Lower lobe of right lung (tissue), 2 donors: ENCODE measurements around the gene TFAP2D. TPM values are rescaled to one million over a fixed set of nuclear protein-coding genes. Genes with fewer than 3 reads are reported as not detected.

Experiments
- ATAC-seq, 2 donors: fragments of 200-7000 bp; cut with Tn5 transposase; one replicate each; pipeline ENCODE4 v1.9.1; 2020 to 2022; ENCODE audit warnings: mild to moderate bottlenecking in 2 of 2, moderate library complexity in 2 of 2
- DNase-seq: peaks from one replicate; pipeline ENCODE4 v3.0.0-alpha.2; 2020
- H3K27ac ChIP-seq: fragments of 200-600 bp; one replicate; pipeline ENCODE4 v1.8.0; 2022
- H3K27me3 ChIP-seq: fragments of 200-600 bp; one replicate; pipeline ENCODE4 v1.8.0; 2022; ENCODE audit warnings: low read depth
- H3K36me3 ChIP-seq: fragments of 200-600 bp; one replicate; pipeline ENCODE4 v1.8.0; 2022; ENCODE audit warnings: mild to moderate bottlenecking
- H3K4me1 ChIP-seq: fragments of 200-600 bp; one replicate; pipeline ENCODE4 v1.8.0; 2022
- H3K4me3 ChIP-seq: fragments of 200-600 bp; one replicate; pipeline ENCODE4 v1.8.0; 2022; ENCODE audit warnings: mild to moderate bottlenecking
- H3K9me3 ChIP-seq: fragments of 200-600 bp; one replicate; pipeline ENCODE4 v1.8.0; 2022
- intact Hi-C: fragments of 100-400 bp; cut with DNase I; formaldehyde crosslinking; loops from one replicate; pipeline ENCODE4 v1.11.0; 2022
- total RNA-seq: library from RNA; stranded (reverse); fragmentation: NEBNext Ultra II Directional; extraction: Animal tissue kit (Norgen Biotek cat#: 25700); gene quantifications from one replicate; pipeline ENCODE4 v1.2.1, GENCODE V29; 2021
- TF ChIP-seq, protein P1 (sequence below): fragments of 200-600 bp; IDR thresholded peaks from one replicate; pipeline ENCODE4 v1.8.0; 2022; ENCODE audit warnings: antibody characterized with exemption, mild to moderate bottlenecking
- donor health status: DM: no; HTN: yes; CAD: no; lungs with severe emphysema.

Gene TFAP2D
- total RNA-seq, 1 donor from 2014 or later, result not detected

DNA sequence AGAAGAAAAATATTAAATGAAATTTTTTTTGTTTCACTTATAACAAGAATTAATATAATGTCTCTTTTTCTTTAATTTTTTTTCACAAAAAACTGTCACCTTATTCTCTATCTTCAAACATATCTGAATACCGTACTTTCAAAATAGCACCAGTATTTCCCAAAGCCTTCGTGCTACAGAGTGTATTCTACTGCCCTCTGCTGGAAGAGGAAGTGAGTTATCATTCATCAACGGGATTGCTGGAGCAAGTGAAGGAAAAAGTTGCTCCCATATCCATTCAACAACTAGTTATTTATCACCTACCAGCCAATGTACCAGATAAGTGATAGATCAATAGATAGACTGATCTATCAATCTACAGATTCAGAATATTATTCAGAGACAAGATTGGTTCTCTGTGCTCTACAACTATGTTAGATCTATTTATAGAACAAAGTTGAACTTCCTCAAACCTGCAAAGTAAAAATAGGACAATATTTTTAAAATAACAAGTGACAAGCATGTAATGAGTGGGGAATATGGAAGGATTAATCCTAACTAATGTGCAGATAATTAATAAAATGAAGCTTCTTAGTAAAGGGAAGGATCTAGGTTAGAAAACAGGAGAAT, 78.7 kb downstream of the TFAP2D start:
- no peak overlapping the region for H3K4me3 ChIP-seq
- ATAC-seq (peak in 1 of 2 donors; percentile 76), DNase-seq (no peak)
- intact Hi-C loops, result no loop called here
- TF ChIP-seq, protein P1, sequence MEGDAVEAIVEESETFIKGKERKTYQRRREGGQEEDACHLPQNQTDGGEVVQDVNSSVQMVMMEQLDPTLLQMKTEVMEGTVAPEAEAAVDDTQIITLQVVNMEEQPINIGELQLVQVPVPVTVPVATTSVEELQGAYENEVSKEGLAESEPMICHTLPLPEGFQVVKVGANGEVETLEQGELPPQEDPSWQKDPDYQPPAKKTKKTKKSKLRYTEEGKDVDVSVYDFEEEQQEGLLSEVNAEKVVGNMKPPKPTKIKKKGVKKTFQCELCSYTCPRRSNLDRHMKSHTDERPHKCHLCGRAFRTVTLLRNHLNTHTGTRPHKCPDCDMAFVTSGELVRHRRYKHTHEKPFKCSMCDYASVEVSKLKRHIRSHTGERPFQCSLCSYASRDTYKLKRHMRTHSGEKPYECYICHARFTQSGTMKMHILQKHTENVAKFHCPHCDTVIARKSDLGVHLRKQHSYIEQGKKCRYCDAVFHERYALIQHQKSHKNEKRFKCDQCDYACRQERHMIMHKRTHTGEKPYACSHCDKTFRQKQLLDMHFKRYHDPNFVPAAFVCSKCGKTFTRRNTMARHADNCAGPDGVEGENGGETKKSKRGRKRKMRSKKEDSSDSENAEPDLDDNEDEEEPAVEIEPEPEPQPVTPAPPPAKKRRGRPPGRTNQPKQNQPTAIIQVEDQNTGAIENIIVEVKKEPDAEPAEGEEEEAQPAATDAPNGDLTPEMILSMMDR, result peak; percentile 67
- H3K4me1 ChIP-seq, result no peaks in the 10 kb centered on the region
- no peaks in the 10 kb centered on the region for H3K9me3 ChIP-seq
- no peaks in the 10 kb centered on the region for H3K36me3 ChIP-seq
- H3K27ac ChIP-seq, result no peak overlapping the region
- H3K27me3 ChIP-seq, result no peaks in the 10 kb centered on the region

DNA sequence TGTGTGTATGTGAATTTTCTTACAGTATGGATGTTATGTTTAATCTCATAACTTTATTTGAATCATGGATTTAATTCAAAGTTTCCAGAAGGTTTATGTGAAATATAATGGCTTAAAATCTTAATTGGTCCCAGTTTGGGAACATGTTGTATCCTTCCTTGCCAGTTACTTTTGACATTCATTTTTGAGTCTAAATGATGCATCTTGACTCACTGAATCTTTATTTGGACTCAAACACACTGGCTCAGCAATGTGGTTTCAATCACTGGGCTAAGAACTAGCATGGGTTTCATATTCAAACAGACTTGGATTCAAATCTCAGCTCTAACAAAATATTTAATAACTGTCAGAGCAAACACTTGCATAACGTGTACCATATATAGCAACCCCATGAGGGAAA, 79.4 kb downstream of the TFAP2D start:
- H3K36me3 ChIP-seq, result no peaks in the 10 kb centered on the region
- H3K27me3 ChIP-seq, result no peaks in the 10 kb centered on the region
- no peaks in the 10 kb centered on the region for H3K9me3 ChIP-seq
- intact Hi-C loops, result no loop called here
- H3K4me3 ChIP-seq, result no peak overlapping the region
- H3K4me1 ChIP-seq, result no peaks in the 10 kb centered on the region
- H3K27ac ChIP-seq, result no peak overlapping the region
- DNase-seq (no peak), ATAC-seq (no peak)
- TF ChIP-seq, protein P1, result no peak

DNA sequence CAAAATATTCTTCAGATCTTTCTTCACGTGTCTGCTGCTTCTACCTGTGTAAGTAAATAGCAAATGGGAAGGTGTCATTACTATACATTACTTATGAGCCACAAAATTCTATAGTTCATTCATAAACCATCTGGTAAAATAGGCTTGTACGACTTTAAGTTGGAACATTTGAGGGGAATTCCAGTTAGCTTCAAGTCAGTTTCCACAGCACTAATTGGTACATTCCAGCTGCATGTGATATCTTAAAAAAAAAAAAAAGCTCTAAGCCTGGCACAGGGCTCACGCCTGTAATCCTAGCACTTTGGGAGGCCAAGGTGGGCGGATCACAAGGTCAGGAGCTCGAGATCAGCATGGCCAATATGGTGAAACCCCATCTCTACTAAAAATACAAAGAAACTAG, 82.2 kb downstream of the TFAP2D start:
- no peak for ATAC-seq
- no peaks in the 10 kb centered on the region for H3K27me3 ChIP-seq
- H3K9me3 ChIP-seq, result no peaks in the 10 kb centered on the region
- TF ChIP-seq, protein P1, result no peak
- H3K4me1 ChIP-seq, result no peaks in the 10 kb centered on the region
- intact Hi-C loops, result no loop called here
- H3K27ac ChIP-seq, result no peak overlapping the region
- no peak for DNase-seq
- H3K4me3 ChIP-seq, result no peak overlapping the region
- H3K36me3 ChIP-seq, result no peaks in the 10 kb centered on the region

DNA sequence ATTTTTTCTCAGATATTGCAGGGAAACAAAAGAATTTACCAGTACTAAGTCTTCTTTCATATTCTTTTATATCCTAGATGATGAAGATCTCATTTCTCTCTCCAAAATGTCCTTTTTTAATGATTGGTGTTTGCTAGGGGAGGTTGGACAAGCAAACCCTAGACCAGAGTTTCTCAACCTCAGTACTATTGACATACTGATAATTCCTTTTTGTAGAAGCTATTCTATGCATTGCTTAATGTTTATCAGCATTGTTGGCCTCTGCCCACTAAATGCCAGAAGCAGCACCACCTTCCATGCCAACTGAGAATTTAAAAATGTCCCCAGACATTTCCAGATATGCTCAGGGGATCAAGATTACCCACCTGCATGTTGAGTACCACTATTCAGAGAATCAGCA, 91.0 kb downstream of the TFAP2D start:
- H3K4me1 ChIP-seq, result no peaks in the 10 kb centered on the region
- H3K27ac ChIP-seq, result no peak overlapping the region
- H3K4me3 ChIP-seq, result no peak overlapping the region
- DNase-seq (no peak), ATAC-seq (no peak)
- TF ChIP-seq, protein P1, result no peak
- intact Hi-C loops, result no loop called here
- H3K27me3 ChIP-seq, result no peaks in the 10 kb centered on the region
- H3K36me3 ChIP-seq, result no peaks in the 10 kb centered on the region
- H3K9me3 ChIP-seq, result no peaks in the 10 kb centered on the region

DNA sequence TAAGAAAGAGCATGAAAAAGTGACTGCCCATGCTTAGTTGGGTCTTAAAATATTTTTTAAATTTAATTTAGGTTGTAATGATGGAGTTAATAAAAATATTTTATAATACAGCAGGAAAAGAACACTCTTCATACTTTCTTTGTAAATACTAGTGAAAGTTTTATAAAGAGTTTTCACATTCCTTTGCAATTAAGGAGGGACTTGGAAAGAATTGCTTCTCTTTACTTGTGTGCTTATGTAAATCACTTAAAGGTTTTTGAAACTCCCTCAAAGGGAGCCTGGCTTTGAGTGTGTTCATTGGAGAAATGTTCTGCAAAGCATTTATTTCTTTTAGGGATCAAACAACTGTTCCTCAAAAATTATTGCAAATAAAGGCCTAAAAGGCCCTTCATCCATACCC, 93.7 kb downstream of the TFAP2D start:
- H3K27ac ChIP-seq, result no peak overlapping the region
- ATAC-seq, result peak in 1 of 2 donors; percentile 88
- no peaks in the 10 kb centered on the region for H3K27me3 ChIP-seq
- no peaks in the 10 kb centered on the region for H3K9me3 ChIP-seq
- H3K36me3 ChIP-seq, result no peaks in the 10 kb centered on the region
- DNase-seq, result no peak
- no peak overlapping the region for H3K4me3 ChIP-seq
- H3K4me1 ChIP-seq, result no peaks in the 10 kb centered on the region
- intact Hi-C loops, result no loop called here
- TF ChIP-seq, protein P1, result no peak
